A549 treated with CORT108297 at 1 μM for 4 hours (cell line): Measurements from ENCODE around the gene PCDHA8. TPM values are rescaled to one million over a fixed set of nuclear protein-coding genes. Genes with fewer than 3 reads are reported as not detected.

Experiments used
- total RNA-seq: library from RNA; stranded (reverse); fragments of 200-300 nt; extraction: Qiagen RNA extraction; gene quantifications from 5 replicates; pipeline ENCODE4 v1.2.3, GENCODE V29; 2022

The PCDHA8 gene, protein sequence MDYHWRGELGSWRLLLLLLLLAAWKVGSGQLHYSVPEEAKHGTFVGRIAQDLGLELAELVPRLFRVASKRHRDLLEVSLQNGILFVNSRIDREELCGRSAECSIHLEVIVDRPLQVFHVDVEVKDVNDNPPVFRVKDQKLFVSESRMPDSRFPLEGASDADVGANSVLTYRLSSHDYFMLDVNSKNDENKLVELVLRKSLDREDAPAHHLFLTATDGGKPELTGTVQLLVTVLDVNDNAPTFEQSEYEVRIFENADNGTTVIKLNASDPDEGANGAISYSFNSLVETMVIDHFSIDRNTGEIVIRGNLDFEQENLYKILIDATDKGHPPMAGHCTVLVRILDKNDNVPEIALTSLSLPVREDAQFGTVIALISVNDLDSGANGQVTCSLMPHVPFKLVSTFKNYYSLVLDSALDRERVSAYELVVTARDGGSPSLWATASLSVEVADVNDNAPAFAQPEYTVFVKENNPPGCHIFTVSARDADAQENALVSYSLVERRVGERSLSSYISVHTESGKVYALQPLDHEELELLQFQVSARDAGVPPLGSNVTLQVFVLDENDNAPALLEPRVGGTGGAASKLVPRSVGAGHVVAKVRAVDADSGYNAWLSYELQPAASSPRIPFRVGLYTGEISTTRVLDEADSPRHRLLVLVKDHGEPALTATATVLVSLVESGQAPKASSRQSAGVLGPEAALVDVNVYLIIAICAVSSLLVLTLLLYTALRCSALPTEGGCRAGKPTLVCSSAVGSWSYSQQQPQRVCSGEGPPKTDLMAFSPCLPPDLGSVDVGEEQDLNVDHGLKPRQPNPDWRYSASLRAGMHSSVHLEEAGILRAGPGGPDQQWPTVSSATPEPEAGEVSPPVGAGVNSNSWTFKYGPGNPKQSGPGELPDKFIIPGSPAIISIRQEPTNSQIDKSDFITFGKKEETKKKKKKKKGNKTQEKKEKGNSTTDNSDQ
- total RNA-seq: 0.02 to 0.13 TPM (median 0.05 TPM) in 5 replicates

DNA sequence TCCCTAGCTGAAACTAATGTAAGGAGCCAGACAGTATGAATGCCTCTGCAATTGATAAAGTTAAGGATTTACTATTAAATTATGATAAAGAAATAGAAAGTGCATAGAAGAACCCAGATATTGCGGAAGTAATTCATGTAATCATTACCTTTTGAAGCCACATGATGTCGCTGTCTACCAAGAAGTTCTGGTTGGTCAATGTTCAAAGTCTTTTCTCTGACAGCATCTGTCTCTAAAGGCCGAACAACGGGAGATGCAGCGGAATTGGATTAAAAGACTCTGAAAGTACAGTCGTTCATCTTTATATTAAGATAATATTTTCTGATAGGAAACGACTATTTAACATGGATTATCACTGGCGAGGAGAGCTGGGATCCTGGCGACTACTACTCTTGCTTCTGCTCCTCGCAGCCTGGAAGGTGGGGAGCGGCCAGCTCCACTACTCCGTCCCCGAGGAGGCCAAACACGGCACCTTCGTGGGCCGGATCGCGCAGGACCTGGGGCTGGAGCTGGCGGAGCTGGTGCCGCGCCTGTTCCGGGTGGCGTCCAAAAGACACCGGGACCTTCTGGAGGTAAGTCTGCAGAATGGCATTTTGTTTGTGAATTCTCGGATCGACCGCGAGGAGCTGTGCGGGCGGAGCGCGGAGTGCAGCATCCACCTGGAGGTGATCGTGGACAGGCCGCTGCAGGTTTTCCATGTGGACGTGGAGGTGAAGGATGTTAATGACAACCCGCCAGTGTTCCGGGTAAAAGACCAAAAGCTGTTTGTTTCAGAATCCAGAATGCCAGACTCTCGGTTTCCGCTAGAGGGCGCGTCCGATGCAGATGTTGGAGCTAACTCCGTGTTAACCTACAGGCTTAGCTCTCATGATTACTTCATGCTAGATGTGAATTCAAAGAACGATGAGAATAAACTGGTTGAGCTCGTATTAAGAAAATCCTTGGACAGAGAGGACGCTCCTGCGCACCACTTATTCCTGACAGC lies at the start of gene PCDHA8:
Gene PCDHA8 (plus strand): TSS at position 210 of the 985 bp plus-strand sequence. CDS start 135 bp downstream, at position 345.

DNA sequence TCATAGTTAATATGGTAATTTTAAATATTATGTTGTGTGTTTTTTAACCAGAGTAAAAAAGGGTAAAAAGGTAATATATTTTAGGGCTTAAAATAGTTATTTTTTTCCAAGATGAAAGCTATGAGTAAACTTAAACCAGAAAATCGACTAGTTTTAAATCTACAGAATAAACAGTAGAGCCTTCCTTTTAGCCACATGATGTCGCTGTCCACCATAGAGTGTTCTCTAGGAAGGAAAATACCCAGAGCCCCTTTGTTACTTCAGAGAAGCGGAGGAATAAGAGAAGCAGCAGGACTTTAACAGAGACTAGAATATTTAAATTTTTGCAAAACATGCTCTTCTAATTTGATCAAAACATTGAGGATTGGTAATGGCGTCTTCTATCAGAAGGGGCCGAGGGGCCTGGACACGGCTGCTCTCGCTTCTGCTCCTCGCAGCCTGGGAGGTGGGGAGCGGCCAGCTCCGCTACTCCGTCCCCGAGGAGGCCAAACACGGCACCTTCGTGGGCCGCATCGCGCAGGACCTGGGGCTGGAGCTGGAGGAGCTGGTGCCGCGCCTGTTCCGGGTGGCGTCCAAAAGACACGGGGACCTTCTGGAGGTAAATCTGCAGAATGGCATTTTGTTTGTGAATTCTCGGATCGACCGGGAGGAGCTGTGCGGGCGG lies 46.3 kb upstream of the PCDHA8 start, which contains the start of gene PCDHA2:
Gene PCDHA2 (plus strand): TSS at position 258 of the 664 bp plus-strand sequence.

DNA sequence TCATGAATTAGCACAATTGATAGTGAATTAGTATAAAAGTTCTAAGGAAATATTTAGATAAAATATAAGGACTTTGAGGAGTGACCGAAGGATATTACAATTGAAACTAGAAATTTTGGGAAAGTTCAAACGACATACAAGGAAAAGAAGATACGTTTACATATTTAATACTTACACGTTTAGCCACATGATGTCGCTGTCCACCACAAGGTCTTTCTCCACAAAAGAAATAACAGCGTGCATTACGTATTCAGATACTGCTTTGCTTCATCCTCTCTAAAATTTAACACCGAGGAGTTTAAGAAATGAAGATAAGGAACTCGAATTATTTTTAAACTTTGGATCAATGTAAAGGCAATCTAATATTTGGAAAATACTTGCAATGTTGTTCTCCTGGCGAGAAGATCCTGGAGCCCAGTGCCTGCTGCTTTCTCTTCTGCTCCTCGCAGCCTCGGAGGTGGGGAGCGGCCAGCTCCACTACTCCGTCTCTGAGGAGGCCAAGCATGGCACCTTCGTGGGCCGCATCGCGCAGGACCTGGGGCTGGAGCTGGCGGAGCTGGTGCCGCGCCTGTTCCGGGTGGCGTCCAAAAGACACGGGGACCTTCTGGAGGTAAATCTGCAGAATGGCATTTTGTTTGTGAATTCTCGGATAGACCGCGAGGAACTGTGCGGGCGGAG lies 40.0 kb upstream of the PCDHA8 start, which contains the start of gene PCDHA3:
Gene PCDHA3 (plus strand): TSS at position 242 of the 678 bp plus-strand sequence.

DNA sequence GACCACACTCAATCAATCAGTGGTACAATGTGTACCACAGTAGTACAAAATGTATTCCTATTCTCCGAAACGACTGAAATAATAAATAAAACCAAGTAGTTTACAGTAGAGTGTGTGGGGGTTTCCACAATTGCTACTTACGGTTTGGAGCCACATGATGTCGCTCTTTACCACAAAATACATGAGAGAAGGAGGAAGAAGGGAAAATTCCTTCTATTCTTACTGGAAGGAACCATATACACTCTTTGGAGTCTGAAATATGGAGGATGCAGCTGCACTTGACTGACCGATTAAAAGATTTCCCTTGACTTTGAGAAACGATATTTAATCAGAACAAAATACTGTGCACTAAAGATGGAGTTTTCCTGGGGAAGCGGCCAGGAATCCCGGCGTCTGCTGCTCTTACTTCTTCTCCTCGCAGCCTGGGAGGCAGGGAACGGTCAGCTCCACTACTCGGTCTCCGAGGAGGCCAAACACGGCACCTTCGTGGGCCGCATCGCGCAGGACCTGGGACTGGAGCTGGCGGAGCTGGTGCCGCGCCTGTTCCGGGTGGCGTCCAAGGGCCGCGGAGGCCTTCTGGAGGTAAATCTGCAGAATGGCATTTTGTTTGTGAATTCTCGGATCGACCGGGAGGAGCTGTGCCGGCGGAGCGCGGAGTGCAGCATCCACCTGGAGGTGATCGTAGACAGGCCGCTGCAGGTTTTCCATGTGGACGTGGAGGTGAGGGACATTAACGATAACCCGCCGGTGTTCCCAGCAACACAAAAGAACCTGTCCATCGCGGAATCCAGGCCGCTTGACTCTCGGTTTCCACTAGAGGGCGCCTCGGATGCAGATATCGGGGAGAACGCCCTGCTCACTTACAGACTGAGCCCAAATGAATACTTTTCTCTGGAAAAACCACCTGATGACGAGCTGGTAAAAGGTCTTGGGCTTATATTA lies 33.9 kb upstream of the PCDHA8 start, which contains the start of gene PCDHA4:
Gene PCDHA4 (plus strand): TSS at position 235 of the 942 bp plus-strand sequence.

DNA sequence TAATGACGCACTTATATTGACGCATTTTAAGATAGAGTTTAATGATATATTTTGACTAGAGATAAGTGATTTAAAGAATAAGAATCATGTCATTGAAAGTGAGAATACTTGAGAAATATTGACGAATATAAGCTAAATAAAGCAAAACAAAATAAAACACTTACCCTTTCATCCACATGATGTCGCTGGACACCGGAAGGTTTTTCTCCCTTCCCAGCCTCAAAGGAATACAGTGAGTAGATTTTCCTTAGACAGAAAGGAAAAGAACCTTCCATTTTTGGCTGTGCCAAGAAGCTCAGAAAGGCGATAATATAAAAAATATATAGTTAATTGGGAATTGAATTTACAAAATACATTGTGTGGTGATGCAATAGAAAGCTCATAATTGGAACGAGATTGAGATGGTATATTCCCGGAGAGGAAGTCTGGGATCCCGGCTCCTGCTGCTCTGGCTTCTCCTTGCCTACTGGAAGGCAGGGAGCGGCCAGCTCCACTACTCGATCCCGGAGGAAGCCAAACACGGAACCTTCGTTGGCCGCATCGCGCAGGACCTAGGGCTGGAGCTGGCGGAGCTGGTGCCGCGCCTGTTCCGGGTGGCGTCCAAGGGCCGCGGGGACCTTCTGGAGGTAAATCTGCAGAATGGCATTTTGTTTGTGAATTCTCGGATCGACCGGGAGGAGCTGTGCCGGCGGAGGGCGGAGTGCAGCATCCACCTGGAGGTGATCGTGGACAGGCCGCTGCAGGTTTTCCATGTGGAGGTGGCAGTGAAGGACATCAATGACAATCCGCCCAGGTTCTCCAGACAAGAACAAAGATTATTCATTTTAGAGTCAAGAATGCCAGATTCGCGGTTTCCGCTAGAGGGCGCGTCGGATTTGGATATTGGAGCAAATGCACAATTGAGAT lies 19.4 kb upstream of the PCDHA8 start, which contains the start of gene PCDHA5:
Gene PCDHA5 (plus strand): TSS at position 239 of the 906 bp plus-strand sequence.

DNA sequence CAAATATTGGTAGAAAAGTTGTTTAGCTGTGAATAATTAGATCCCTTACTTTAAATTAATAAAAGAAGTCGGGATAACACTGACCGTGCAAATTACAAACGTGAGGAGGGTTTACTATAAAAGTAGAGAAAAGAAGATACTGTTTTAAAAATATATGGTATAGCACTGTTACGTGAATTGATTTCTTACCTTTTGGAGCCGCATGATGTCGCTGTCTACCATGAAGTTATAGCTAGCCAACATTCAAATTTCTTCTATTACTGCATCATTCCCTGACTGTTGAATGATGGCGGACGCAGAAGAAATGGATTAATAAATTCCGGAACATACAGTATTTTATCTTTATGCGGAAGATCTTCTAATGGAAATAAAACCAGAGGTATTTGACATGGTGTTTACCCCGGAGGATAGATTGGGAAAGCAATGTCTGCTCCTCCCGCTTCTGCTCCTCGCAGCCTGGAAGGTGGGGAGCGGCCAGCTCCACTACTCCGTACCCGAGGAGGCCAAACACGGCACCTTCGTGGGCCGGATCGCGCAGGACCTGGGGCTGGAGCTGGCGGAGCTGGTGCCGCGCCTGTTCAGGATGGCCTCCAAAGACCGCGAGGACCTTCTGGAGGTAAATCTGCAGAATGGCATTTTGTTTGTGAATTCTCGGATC lies 13.2 kb upstream of the PCDHA8 start, which contains the start of gene PCDHA6:
Gene PCDHA6 (plus strand): TSS at position 257 of the 658 bp plus-strand sequence. CDS start 132 bp downstream, at position 389.

DNA sequence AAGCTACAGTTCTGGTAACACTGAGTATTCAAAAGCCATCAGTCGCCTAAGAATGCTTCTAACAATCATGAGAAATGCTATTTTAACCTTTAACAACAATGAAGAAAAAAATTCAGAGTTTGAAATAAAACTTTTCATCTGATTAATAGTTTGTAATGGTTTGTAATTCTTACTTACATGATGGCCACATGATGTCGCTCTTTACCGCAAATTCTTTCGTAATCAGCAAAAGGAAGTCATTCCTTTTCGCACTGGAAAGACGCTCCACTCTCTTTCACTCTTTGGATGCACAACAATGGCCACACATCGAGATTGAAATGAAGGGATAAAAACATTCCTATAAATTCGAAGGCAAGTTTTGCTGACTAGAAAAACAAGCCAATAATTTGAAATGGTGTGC lies 7.0 kb upstream of the PCDHA8 start, which contains the start of gene PCDHA7:
Gene PCDHA7 (plus strand): TSS at position 277 of the 400 bp plus-strand sequence. CDS start 115 bp downstream, at position 392.

DNA sequence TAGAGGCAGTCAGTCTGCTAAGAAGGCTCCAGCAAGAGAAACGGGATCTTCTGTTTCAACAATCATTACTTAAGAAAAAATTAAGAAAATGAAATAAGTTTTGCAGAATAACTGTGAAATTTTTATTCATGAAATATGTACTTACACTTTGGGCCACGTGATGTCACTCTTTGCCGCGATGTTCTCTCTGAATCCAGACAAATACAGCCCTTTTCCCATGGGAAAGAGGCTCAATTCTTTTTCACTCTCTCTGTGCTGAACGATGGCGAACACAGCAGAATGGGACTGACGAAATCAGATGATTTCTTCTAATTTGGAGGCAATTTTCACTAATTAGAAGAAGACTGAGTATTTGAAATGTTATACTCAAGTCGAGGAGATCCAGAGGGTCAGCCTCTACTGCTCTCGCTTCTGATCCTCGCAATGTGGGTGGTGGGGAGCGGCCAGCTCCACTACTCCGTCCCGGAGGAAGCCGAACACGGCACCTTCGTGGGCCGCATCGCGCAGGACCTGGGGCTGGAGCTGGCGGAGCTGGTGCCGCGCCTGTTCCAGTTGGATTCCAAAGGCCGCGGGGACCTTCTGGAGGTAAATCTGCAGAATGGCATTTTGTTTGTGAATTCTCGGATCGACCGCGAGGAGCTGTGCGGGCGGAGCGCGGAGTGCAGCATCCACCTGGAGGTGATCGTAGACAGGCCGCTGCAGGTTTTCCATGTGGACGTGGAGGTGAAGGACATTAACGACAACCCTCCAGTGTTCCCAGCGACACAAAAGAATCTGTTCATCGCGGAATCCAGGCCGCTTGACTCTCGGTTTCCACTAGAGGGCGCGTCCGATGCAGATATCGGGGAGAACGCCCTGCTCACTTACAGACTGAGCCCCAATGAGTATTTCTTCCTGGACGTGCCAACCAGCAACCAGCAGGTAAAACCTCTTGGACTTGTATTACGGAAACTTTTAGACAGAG lies 7.4 kb downstream of the PCDHA8 start, which contains the start of gene PCDHA9:
Gene PCDHA9 (plus strand): TSS at position 244 of the 964 bp plus-strand sequence. CDS start 114 bp downstream, at position 358.

DNA sequence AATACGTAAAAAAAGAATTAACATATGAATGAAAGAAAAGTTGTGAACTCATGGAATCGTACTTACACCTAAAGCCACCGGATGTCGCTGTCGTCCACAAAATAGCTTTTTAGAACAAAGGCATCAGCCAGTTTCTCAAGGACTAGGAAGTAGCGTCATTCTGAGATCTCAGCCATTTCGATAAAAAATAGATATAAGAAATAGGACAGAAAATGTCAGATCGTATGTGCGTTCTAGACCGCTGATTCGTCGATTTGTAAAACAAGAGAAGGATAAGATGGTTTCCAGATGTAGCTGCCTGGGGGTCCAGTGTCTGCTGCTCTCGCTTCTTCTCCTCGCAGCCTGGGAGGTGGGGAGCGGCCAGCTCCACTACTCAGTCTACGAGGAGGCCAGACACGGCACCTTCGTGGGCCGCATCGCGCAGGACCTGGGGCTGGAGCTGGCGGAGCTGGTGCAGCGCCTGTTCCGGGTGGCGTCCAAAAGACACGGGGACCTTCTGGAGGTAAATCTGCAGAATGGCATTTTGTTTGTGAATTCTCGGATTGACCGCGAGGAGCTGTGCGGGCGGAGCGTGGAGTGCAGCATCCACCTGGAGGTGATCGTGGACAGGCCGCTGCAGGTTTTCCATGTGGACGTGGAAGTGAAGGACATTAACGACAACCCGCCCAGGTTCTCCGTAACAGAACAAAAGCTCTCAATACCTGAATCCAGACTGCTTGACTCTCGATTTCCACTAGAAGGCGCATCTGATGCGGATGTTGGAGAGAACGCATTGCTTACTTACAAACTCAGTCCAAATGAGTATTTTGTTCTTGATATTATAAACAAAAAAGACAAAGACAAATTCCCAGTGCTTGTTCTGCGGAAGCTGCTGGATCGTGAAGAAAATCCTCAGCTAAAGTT lies 15.0 kb downstream of the PCDHA8 start, which contains the start of gene PCDHA10:
Gene PCDHA10 (plus strand): TSS at position 126 of the 903 bp plus-strand sequence. CDS start 152 bp downstream, at position 278.

DNA sequence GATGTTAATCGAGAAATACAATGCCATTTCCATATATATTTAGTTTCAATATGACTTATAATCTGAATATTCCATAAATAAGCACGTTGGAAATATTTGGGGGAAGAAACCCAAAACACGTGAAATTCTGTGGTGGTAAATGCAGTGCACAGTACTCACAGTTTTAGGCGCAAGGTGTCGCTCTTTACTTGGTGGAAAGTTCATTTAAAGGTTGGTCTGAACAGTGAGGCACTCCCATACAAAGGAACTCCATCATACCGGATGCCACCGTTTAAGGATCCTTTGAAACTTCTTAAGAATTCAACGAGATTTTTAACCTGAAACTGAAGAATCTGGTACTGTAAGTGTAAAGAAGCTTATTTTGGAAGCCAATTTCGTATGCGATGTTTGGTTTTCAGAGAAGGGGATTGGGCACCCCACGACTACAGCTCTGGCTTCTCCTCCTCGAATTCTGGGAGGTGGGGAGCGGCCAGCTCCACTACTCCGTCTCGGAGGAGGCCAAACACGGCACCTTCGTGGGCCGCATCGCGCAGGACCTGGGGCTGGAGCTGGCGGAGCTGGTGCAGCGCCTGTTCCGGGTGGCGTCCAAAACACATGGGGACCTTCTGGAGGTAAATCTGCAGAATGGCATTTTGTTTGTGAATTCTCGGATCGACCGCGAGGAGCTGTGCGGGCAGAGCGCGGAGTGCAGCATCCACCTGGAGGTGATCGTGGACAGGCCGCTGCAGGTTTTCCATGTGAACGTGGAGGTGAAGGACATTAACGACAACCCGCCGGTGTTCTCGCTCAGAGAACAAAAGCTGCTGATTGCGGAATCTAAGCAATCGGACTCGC lies 28.0 kb downstream of the PCDHA8 start, which contains the start of gene PCDHA11:
Gene PCDHA11 (plus strand): TSS at position 237 of the 834 bp plus-strand sequence. CDS start 147 bp downstream, at position 384.

DNA sequence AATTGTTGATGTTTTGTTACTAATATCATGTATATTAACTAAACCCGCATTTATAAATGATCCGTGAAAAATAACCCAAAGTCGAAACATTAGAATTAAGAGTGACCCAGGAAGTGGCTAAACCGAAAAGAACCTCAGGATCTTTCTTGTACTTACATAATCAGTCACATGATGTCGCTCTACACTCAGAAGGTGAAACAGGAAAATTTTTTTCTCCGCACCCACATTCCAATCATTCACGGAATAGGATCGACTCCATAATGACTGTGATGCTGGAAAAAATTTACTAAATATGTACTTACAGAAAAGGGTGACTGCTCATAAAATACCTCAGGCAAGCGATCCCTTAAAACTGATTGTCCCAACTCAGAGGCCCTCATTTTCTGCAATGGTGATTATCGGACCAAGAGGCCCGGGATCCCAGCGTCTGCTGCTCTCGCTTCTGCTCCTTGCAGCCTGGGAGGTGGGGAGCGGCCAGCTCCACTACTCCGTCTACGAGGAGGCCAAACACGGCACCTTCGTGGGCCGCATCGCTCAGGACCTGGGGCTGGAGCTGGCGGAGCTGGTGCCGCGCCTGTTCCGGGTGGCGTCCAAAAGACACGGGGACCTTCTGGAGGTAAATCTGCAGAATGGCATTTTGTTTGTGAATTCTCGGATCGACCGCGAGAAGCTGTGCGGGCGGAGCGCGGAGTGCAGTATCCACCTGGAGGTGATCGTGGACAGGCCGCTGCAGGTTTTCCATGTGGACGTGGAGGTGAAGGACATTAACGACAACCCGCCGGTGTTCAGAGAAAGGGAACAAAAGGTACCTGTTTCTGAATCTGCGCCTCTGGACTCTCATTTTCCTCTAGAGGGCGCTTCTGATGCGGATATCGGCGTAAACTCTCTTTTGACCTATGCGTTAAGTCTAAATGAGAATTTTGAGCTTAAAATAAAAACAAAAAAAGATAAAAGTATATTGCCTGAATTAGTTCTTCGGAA lies 34.4 kb downstream of the PCDHA8 start, which contains the start of gene PCDHA12:
Gene PCDHA12 (plus strand): TSS at position 224 of the 981 bp plus-strand sequence. CDS start 165 bp downstream, at position 389.

DNA sequence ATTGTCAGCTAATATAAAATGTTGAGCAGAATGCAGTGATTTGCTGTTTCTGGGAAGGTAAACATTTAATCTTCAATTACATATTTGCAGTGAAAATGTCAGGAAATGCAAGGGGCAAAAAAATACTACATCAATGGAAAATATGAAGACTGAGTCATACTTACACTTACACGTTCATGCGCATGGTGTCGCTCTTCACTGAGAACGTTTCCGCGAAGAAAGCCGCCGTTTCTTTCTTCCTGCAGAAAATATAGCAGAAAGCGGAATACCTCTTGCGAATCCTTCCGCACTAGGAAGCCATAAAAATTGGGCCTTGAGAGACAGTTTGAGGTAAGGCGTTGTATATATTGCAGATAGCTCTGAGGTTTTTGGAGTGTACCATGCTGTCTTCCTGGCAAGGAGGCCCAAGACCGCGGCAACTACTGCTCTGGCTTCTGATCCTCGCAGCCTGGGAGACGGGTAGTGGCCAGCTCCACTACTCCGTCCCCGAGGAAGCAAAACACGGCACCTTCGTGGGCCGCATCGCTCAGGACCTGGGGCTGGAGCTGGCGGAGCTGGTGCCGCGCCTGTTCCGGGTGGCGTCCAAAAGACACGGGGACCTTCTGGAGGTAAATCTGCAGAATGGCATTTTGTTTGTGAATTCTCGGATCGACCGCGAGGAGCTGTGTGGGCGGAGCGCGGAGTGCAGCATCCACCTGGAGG lies 41.1 kb downstream of the PCDHA8 start, which contains the start of gene PCDHA13:
Gene PCDHA13 (plus strand): TSS at position 236 of the 702 bp plus-strand sequence. CDS start 145 bp downstream, at position 381.

